ENCODE results near the gene CARD14. TPM values are rescaled to one million over a fixed set of nuclear protein-coding genes. Genes with fewer than 3 reads are reported as not detected.

CARD14 gene
- polyA plus RNA-seq, 3 donors, result 0.11 to 0.27 (median 0.16) TPM

- peak overlapping the region in 3 of 7 donors; percentile 49 to 75 (median 66) for H3K27ac Mint-ChIP-seq
- Histone ChIP-seq H3K4me2 (replicated peaks; ENCODE audit: extremely low read depth, low read length, poor library complexity, severe bottlenecking) (no peak overlapping the region), H3K9me3 (replicated peaks in 1 of 2; ENCODE audit: control insufficient read depth in 1 of 2, insufficient read depth in 1 of 2, low read length in 2 of 2) (no peaks in the 10 kb centered on the region), H2AFZ (ENCODE audit: insufficient read depth, low read depth, low read length, poor library complexity, severe bottlenecking) (no peak overlapping the region), H3K79me2 (ENCODE audit: insufficient read depth, low read length) (no peaks in the 10 kb centered on the region), H3K27me3 (ENCODE audit: control insufficient read depth in 2 of 2, insufficient read depth in 2 of 2, low read length in 2 of 2) (no peaks in the 10 kb centered on the region), H3K4me3 (replicated peaks in 1 of 3; ENCODE audit: low read depth in 2 of 3, low read length in 3 of 3) (no peak overlapping the region), H3K36me3 (replicated peaks in 1 of 2; ENCODE audit: control insufficient read depth in 1 of 2, insufficient read depth in 2 of 2, low read length in 2 of 2) (no peaks in the 10 kb centered on the region), H3K27ac (ENCODE audit: low read depth in 1 of 2, low read length in 2 of 2) (no peak overlapping the region), H3K4me1 (ENCODE audit: control insufficient read depth in 1 of 2, insufficient read depth in 2 of 2, low read length in 2 of 2) (no peaks in the 10 kb centered on the region), H4K20me1 (ENCODE audit: insufficient read depth, low read length) (no peaks in the 10 kb centered on the region), H3K9ac (ENCODE audit: insufficient read depth, low read length, poor library complexity, severe bottlenecking) (no peak overlapping the region)
- H3K36me3 Mint-ChIP-seq, result no peaks in the 10 kb centered on the region
- DNase-seq, result peak; percentile 33 to 63 (median 59)
- intact Hi-C loops (cut with micrococcal nuclease), result loop anchor here (1.0 to 10.0 kb wide), 3 partner anchors 57 to 169 kb away; partner anchors contain the start of gene RNF213 (in 1 of the 2)
- H3K4me1 Mint-ChIP-seq, result no peaks in the 10 kb centered on the region
- H3K9me3 Mint-ChIP-seq, result peaks cover 0 to 4% (median 3%) of the 10 kb centered on the region in 7 donors
- 73% methylated on average over 21 of the region's 27 CpGs for WGBS (ENCODE audit: insufficient coverage)
- peak; percentile 100 for TF ChIP-seq CTCF (IDR thresholded peaks at IDR 0.05)
- H3K4me3 Mint-ChIP-seq, result no peak overlapping the region
- peaks cover 11 to 29% (median 24%) of the 10 kb centered on the region in 3 donors for H3K27me3 Mint-ChIP-seq (ENCODE audit: low read depth in 3 of 3)
These were observed 26.1 kb downstream of the CARD14 start for GRCh38 chr17:80195671-80196529.

GRCh38 chr17:80196652-80197051 lies 26.8 kb downstream of the CARD14 start:
- DNase-seq, result no peak
- Histone ChIP-seq H3K27me3 (ENCODE audit: control insufficient read depth in 2 of 2, insufficient read depth in 2 of 2, low read length in 2 of 2) (no peaks in the 10 kb centered on the region), H2AFZ (ENCODE audit: insufficient read depth, low read depth, low read length, poor library complexity, severe bottlenecking) (no peak overlapping the region), H3K4me2 (replicated peaks; ENCODE audit: extremely low read depth, low read length, poor library complexity, severe bottlenecking) (no peak overlapping the region), H3K79me2 (ENCODE audit: insufficient read depth, low read length) (no peaks in the 10 kb centered on the region), H3K4me1 (ENCODE audit: control insufficient read depth in 1 of 2, insufficient read depth in 2 of 2, low read length in 2 of 2) (no peaks in the 10 kb centered on the region), H3K4me3 (replicated peaks in 1 of 3; ENCODE audit: low read depth in 2 of 3, low read length in 3 of 3) (no peak overlapping the region), H3K27ac (ENCODE audit: low read depth in 1 of 2, low read length in 2 of 2) (no peak overlapping the region), H4K20me1 (ENCODE audit: insufficient read depth, low read length) (no peaks in the 10 kb centered on the region), H3K9me3 (replicated peaks in 1 of 2; ENCODE audit: control insufficient read depth in 1 of 2, insufficient read depth in 1 of 2, low read length in 2 of 2) (no peaks in the 10 kb centered on the region), H3K9ac (ENCODE audit: insufficient read depth, low read length, poor library complexity, severe bottlenecking) (no peak overlapping the region), H3K36me3 (replicated peaks in 1 of 2; ENCODE audit: control insufficient read depth in 1 of 2, insufficient read depth in 2 of 2, low read length in 2 of 2) (no peaks in the 10 kb centered on the region)
- no peak overlapping the region for H3K4me3 Mint-ChIP-seq
- peaks cover 0 to 4% (median 3%) of the 10 kb centered on the region in 7 donors for H3K9me3 Mint-ChIP-seq
- no peaks in the 10 kb centered on the region for H3K4me1 Mint-ChIP-seq
- no peak for TF ChIP-seq CTCF (IDR thresholded peaks at IDR 0.05)
- peaks cover 10 to 26% (median 24%) of the 10 kb centered on the region in 3 donors for H3K27me3 Mint-ChIP-seq (ENCODE audit: low read depth in 3 of 3)
- WGBS (ENCODE audit: insufficient coverage), result 87% methylated on average over 6 of the region's 7 CpGs
- peak overlapping the region in 1 of 7 donors; percentile 63 for H3K27ac Mint-ChIP-seq
- peaks cover 0 to 4% of the 10 kb centered on the region in 2 donors for H3K36me3 Mint-ChIP-seq
- intact Hi-C loops (cut with micrococcal nuclease), result loop anchor here (1.0 to 10.0 kb wide), 3 partner anchors 57 to 168 kb away; partner anchors contain the start of gene RNF213 (in 1 of the 2)
